T-helper 1 cell treated with Interleukin-12 subunit alpha and Interleukin-12 subunit beta and Interleukin-4 antibody, amounts not matched to agents 30 ng/mL and 1 ng/mL, for 36 hours (primary cell): ENCODE data around the gene DNAH2. TPM values are rescaled to one million over a fixed set of nuclear protein-coding genes. Genes with fewer than 3 reads are reported as not detected.

Experiments
- intact Hi-C: fragments of 100-400 bp; cut with micrococcal nuclease; formaldehyde crosslinking; loops from one replicate; pipeline ENCODE4 v1.15.1; 2024
- total RNA-seq: library from RNA; stranded (reverse); gene quantifications from 2 replicates; pipeline ENCODE4 v1.2.3, GENCODE V29; 2022

The DNAH2 gene
- total RNA-seq, 1 donor from 2014 or later, result not detected

GRCh38 chr17:7837408-7838088, 120.0 kb downstream of the DNAH2 start:
- intact Hi-C loops, result loop anchor here (10.0 kb wide), 1 partner anchor 447 kb away; the partner anchor contains the start of gene RANGRF

- intact Hi-C loops, result loop anchor here (10.0 kb wide), 1 partner anchor 446 kb away; the partner anchor contains the start of gene RANGRF
Measured at GRCh38 chr17:7838090-7839075, 120.8 kb downstream of the DNAH2 start.

- intact Hi-C loops, result loop anchor here (10.0 kb wide), 1 partner anchor 445 kb away; the partner anchor contains the start of gene RANGRF
Measured at GRCh38 chr17:7839190-7839875, 121.8 kb downstream of the DNAH2 start.

- intact Hi-C loops, result loop anchor here (5.0 to 10.0 kb wide), 10 partner anchors 282 to 1188 kb away; partner anchors contain the start of genes C17orf100, CTDNEP1, ELP5 and HES7
Measured at GRCh38 chr17:7839876-7840261, 122.3 kb downstream of the DNAH2 start.

- intact Hi-C loops, result loop anchor here (5.0 to 10.0 kb wide), 9 partner anchors 282 to 1188 kb away; partner anchors contain the start of genes C17orf100, CTDNEP1, ELP5 and HES7
Measured at GRCh38 chr17:7840441-7840840, 122.9 kb downstream of the DNAH2 start.

GRCh38 chr17:7840875-7841274, 123.3 kb downstream of the DNAH2 start:
- intact Hi-C loops, result loop anchor here (5.0 to 10.0 kb wide), 9 partner anchors 281 to 1189 kb away; partner anchors contain the start of genes C17orf100, CTDNEP1, ELP5 and HES7

- intact Hi-C loops, result loop anchor here (5.0 to 10.0 kb wide), 9 partner anchors 281 to 1189 kb away; partner anchors contain the start of genes C17orf100, CTDNEP1, ELP5 and HES7
Measured at GRCh38 chr17:7841396-7841914, 123.9 kb downstream of the DNAH2 start.

GRCh38 chr17:7841915-7842379, 124.4 kb downstream of the DNAH2 start:
- intact Hi-C loops, result loop anchor here (1.0 to 10.0 kb wide), 16 partner anchors 9 to 1190 kb away; partner anchors contain the start of genes C17orf100, CTC1, CTDNEP1 and ELP5

GRCh38 chr17:7842380-7843256, 125.1 kb downstream of the DNAH2 start:
- intact Hi-C loops, result loop anchor here (1.0 to 10.0 kb wide), 17 partner anchors 9 to 1190 kb away; partner anchors contain the start of genes C17orf100, CTC1, CTDNEP1 and EIF5A

GRCh38 chr17:7843257-7843535, 125.7 kb downstream of the DNAH2 start:
- intact Hi-C loops, result loop anchor here (1.0 to 10.0 kb wide), 15 partner anchors 228 to 1191 kb away; partner anchors contain the start of genes C17orf100, CTC1, CTDNEP1 and EIF5A

GRCh38 chr17:7843536-7844291, 126.2 kb downstream of the DNAH2 start:
- intact Hi-C loops, result loop anchor here (1.0 to 10.0 kb wide), 19 partner anchors 8 to 1191 kb away; partner anchors contain the start of genes C17orf100, CHD3, CTC1 and CTDNEP1

GRCh38 chr17:7844292-7845154, 127.0 kb downstream of the DNAH2 start:
- intact Hi-C loops, result loop anchor here (1.0 to 10.0 kb wide), 13 partner anchors 9 to 1192 kb away; partner anchors contain the start of genes C17orf100, CHD3, CTDNEP1 and ELP5

- intact Hi-C loops, result loop anchor here (2.0 to 10.0 kb wide), 2 partner anchors 311 to 539 kb away; partner anchors contain the start of gene RPL26
Measured at GRCh38 chr17:7845359-7846062, 128.0 kb downstream of the DNAH2 start.

- intact Hi-C loops, result loop anchor here (10.0 kb wide), 1 partner anchor 539 kb away; the partner anchor contains the start of gene RPL26
Measured at GRCh38 chr17:7846063-7846735, 128.7 kb downstream of the DNAH2 start.

GRCh38 chr17:7846765-7847661, 129.5 kb downstream of the DNAH2 start:
- intact Hi-C loops, result loop anchor here (10.0 kb wide), 1 partner anchor 538 kb away; the partner anchor contains the start of gene RPL26
